Measurements from ENCODE around the gene CYRIA. TPM values are rescaled to one million over a fixed set of nuclear protein-coding genes. Genes with fewer than 3 reads are reported as not detected.

The CYRIA gene
- total RNA-seq, 1 experiment from 2014 or later, result 183 TPM

GRCh38 chr2:16708173-16708572 is 42.5 kb upstream of the CYRIA start:
- Histone ChIP-seq H3K27ac (ENCODE audit: low read depth, low read length, poor library complexity, severe bottlenecking) (no peak overlapping the region), H3K4me3 (ENCODE audit: low read depth, low read length, poor library complexity, severe bottlenecking) (no peak overlapping the region), H3K4me1 (ENCODE audit: insufficient read depth, low read length, poor library complexity, severe bottlenecking) (peaks cover 5% of the 10 kb centered on the region), H3K27me3 (replicated peaks; ENCODE audit: insufficient read depth, low read depth, low read length, poor library complexity) (no peaks in the 10 kb centered on the region), H3K36me3 (ENCODE audit: insufficient read depth, low read length, poor library complexity, severe bottlenecking) (no peaks in the 10 kb centered on the region), H3K9me3 (ENCODE audit: low read depth, low read length, poor library complexity, severe bottlenecking) (no peaks in the 10 kb centered on the region)
- BruUV-seq (replicated peaks), result no TSS peak
- DNase-seq (ENCODE audit: low spot score), result no peak
- CTCF ChIA-PET, result no interaction called here
- intact Hi-C loops (cut with micrococcal nuclease; ENCODE audit: unreplicated experiment), result no loop called here
- TF ChIP-seq EZH2 (IDR thresholded peaks at IDR 0.05; ENCODE audit: borderline replicate concordance, low read depth, low read length, poor library complexity, severe bottlenecking) (no peak), CTCF (conservative IDR thresholded peaks at IDR 0.05; ENCODE audit: low read depth, low read length) (no peak)
- POLR2A ChIA-PET (ENCODE audit: low non-redundant PET), result no interaction called here

DNA sequence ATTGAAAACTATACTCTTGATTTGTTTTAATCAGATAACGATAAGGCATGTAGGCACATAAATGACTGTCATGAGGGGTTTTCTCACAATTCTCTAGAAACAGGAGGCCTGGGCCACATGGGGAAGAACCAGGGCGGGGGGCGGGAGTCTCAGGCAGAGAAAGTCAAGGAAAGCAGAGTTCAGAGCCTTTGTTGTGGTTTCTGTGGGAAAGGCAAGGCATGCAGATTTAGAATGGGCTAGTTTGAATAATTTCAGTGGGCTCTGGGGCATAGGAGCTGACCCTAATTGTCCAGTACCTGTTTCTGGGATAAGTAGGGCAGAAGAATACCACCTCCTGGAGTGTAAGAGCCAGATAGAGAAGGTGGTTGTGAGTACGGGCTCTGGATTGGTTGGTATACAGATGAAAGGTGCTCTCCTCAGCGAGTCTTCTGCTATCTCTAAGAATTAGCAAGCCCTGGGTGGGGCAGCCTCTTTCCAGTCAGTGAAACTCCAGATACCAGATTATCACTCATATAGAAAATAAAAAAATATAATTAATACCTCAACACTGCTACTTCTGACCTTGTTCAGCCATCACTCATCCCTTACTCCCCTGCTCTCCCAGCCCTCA is 41.5 kb upstream of the CYRIA start:
- CTCF ChIA-PET, result no interaction called here

DNA sequence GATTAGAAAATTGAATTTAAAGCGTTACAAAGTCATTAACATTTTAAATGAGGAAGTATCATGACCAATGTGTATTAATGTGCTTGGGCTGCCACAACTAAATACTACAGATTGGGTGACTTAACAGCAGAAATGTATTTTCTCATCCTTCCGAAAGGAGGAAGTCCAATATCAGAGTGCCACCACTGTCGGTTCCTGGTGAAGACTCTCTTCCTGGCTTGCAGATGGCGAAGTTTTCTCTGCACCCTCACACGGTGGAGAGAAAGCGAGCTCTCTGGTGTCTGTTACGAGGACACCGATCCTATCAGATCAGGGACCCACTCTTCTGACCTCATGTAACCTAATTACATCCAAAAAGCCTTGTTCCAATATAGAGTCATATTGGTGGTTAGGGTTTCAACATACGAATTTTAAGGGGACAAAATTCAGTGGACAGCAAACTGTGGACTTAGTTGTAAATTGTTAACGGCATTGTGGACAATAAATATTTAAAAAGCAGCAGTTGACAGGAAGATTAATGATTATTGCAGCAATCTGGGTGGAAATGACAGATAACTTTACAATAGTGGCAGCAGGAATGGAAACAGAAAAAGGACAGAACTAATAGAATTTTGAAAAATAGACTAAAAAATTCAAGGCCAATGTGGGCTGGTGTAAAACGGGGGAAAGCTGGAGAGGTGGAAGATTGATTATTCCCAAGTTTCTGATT is 35.1 kb upstream of the CYRIA start:
- TF ChIP-seq CTCF (conservative IDR thresholded peaks at IDR 0.05; ENCODE audit: low read depth, low read length), result no peak
- TF ChIP-seq EZH2 (IDR thresholded peaks at IDR 0.05; ENCODE audit: borderline replicate concordance, low read depth, low read length, poor library complexity, severe bottlenecking), result no peak
- no TSS peak for BruUV-seq (replicated peaks)
- Histone ChIP-seq H3K27ac (ENCODE audit: low read depth, low read length, poor library complexity, severe bottlenecking) (no peak overlapping the region), H3K27me3 (replicated peaks; ENCODE audit: insufficient read depth, low read depth, low read length, poor library complexity) (no peaks in the 10 kb centered on the region), H3K9me3 (ENCODE audit: low read depth, low read length, poor library complexity, severe bottlenecking) (peaks cover 17% of the 10 kb centered on the region), H3K36me3 (ENCODE audit: insufficient read depth, low read length, poor library complexity, severe bottlenecking) (no peaks in the 10 kb centered on the region), H3K4me1 (ENCODE audit: insufficient read depth, low read length, poor library complexity, severe bottlenecking) (peaks cover 11% of the 10 kb centered on the region), H3K4me3 (ENCODE audit: low read depth, low read length, poor library complexity, severe bottlenecking) (no peak overlapping the region)
- ChIA-PET CTCF (interaction anchor here (0.6 kb wide), 1 partner anchor 55 kb away, joined by 3 read pairs; no protein-coding TSS in a partner anchor), POLR2A (ENCODE audit: low non-redundant PET) (interaction anchor here (0.6 kb wide), 1 partner anchor 65 kb away, joined by 3 read pairs; no protein-coding TSS in a partner anchor)
- intact Hi-C loops (cut with micrococcal nuclease; ENCODE audit: unreplicated experiment), result no loop called here
- DNase-seq (ENCODE audit: low spot score), result no peak

More for the DNA sequence above, 41.5 kb upstream of the CYRIA start:
- POLR2A ChIA-PET (ENCODE audit: low non-redundant PET), result no interaction called here
- no TSS peak for BruUV-seq (replicated peaks)
- H3K27ac ChIP-seq (ENCODE audit: low read depth, low read length, poor library complexity, severe bottlenecking), result no peak overlapping the region
- no peak overlapping the region for H3K4me3 ChIP-seq (ENCODE audit: low read depth, low read length, poor library complexity, severe bottlenecking)
- no peaks in the 10 kb centered on the region for H3K36me3 ChIP-seq (ENCODE audit: insufficient read depth, low read length, poor library complexity, severe bottlenecking)
- no peaks in the 10 kb centered on the region for H3K27me3 ChIP-seq (replicated peaks; ENCODE audit: insufficient read depth, low read depth, low read length, poor library complexity)
- DNase-seq (ENCODE audit: low spot score), result no peak
- intact Hi-C loops (cut with micrococcal nuclease; ENCODE audit: unreplicated experiment), result no loop called here
- H3K9me3 ChIP-seq (ENCODE audit: low read depth, low read length, poor library complexity, severe bottlenecking), result no peaks in the 10 kb centered on the region
- TF ChIP-seq EZH2 (IDR thresholded peaks at IDR 0.05; ENCODE audit: borderline replicate concordance, low read depth, low read length, poor library complexity, severe bottlenecking) (no peak), CTCF (conservative IDR thresholded peaks at IDR 0.05; ENCODE audit: low read depth, low read length) (no peak)
- no peaks in the 10 kb centered on the region for H3K4me1 ChIP-seq (ENCODE audit: insufficient read depth, low read length, poor library complexity, severe bottlenecking)
